IMR-90 (cell line): ENCODE data around the gene TMTC1. TPM values are rescaled to one million over a fixed set of nuclear protein-coding genes. Genes with fewer than 3 reads are reported as not detected.

ENCODE experiments used
- ATAC-seq: fragments of 200-7000 bp; cut with Tn5 transposase; 2 replicates; pipeline ENCODE4 v1.9.1; 2020; ENCODE audit warnings: low read depth, mild to moderate bottlenecking, moderate library complexity
- BruUV-seq: library from RNA; stranded (reverse); fragments of 400-500 nt; replicated peaks from 2 replicates; lab custom pipeline; 2021; lab: Mats Ljungman, UMichigan
- CTCF ChIA-PET: fragments of 300-600 bp; formaldehyde crosslinking; extraction: SDS; loops from one replicate; lab custom pipeline; 2021; ENCODE audit warnings: antibody characterized with exemption; lab: Yijun Ruan, JAX
- POLR2A ChIA-PET: fragments of 300-600 bp; sonication (Branson Sonifier 250); formaldehyde crosslinking; loops from one replicate; lab custom pipeline; 2022; ENCODE audit warnings: antibody characterized with exemption; ENCODE audit not compliant: unreplicated experiment; lab: Charles Lee
- DNase-seq: peaks from one replicate; pipeline ENCODE4 v3.0.0; 2013
- H2AFZ ChIP-seq: replicated peaks from 2 replicates; pipeline ENCODE3; 2013; ENCODE audit warnings: low read length, mild to moderate bottlenecking; ENCODE audit not compliant: poor library complexity
- H2AK5ac ChIP-seq: 2 replicates; pipeline ENCODE4 v1.6.1; 2013; ENCODE audit warnings: low read depth, low read length, inconsistent platforms
- H2AK9ac ChIP-seq: replicated peaks from 2 replicates; pipeline ENCODE3; 2013; ENCODE audit warnings: mild to moderate bottlenecking, low read depth, low read length, moderate library complexity; ENCODE audit not compliant: poor library complexity
- H2BK120ac ChIP-seq: 2 replicates; pipeline ENCODE4 v1.6.1; 2013; ENCODE audit warnings: low read depth, low read length, inconsistent platforms
- H2BK15ac ChIP-seq: 3 replicates; pipeline ENCODE4 v1.6.1; 2013; ENCODE audit warnings: low read depth, low read length, inconsistent platforms
- H2BK20ac ChIP-seq: 2 replicates; pipeline ENCODE4 v1.6.1; 2013; ENCODE audit warnings: low read depth, mild to moderate bottlenecking, inconsistent platforms, low read length, moderate library complexity
- H2BK5ac ChIP-seq: 2 replicates; pipeline ENCODE4 v1.6.1; 2013; ENCODE audit warnings: mild to moderate bottlenecking, low read depth, low read length, inconsistent platforms; ENCODE audit not compliant: poor library complexity, severe bottlenecking
- H3K14ac ChIP-seq: replicated peaks from 2 replicates; pipeline ENCODE4 v1.6.1; 2013; ENCODE audit warnings: low read depth, low read length, inconsistent platforms
- H3K18ac ChIP-seq: 2 replicates; pipeline ENCODE4 v1.6.1; 2013; ENCODE audit warnings: low read depth, low read length, control low read depth
- H3K23ac ChIP-seq: 2 replicates; pipeline ENCODE4 v1.6.1; 2013; ENCODE audit warnings: low read depth, low read length, inconsistent platforms
- H3K27ac ChIP-seq: 2 replicates; pipeline ENCODE4 v1.5.1; 2013; ENCODE audit warnings: mild to moderate bottlenecking, control low read depth, low read length; ENCODE audit not compliant: insufficient read depth
- H3K27me3 ChIP-seq: 2 replicates; pipeline ENCODE4 v1.6.1; 2013; ENCODE audit warnings: low read length; ENCODE audit not compliant: control insufficient read depth, insufficient read depth
- H3K36me3 ChIP-seq: 2 replicates; pipeline ENCODE4 v1.6.1; 2013; ENCODE audit warnings: low read length, mixed read lengths; ENCODE audit not compliant: control insufficient read depth, insufficient read depth
- H3K4ac ChIP-seq: 2 replicates; pipeline ENCODE4 v1.6.1; 2013; ENCODE audit warnings: low read depth, low read length, inconsistent platforms
- H3K4me1 ChIP-seq: 2 replicates; pipeline ENCODE4 v1.6.1; 2013; ENCODE audit warnings: low read length, mixed read lengths; ENCODE audit not compliant: control insufficient read depth, insufficient read depth
- H3K4me2 ChIP-seq: 2 replicates; pipeline ENCODE4 v1.6.1; 2013; ENCODE audit warnings: low read depth, mild to moderate bottlenecking, control low read depth, low read length, moderate library complexity
- H3K4me3 ChIP-seq: 2 replicates; pipeline ENCODE4 v1.5.1; 2013; ENCODE audit warnings: low read depth, mild to moderate bottlenecking, control low read depth, low read length, moderate library complexity; ENCODE audit not compliant: insufficient read depth
- H3K56ac ChIP-seq: 2 replicates; pipeline ENCODE4 v1.6.1; 2013; ENCODE audit warnings: low read length, inconsistent platforms; ENCODE audit not compliant: insufficient read depth; ENCODE audit errors: extremely low read depth
- H3K79me1 ChIP-seq, 2 experiments: 2 replicates each; pipeline ENCODE4 v1.6.1; 2013; ENCODE audit warnings: low read length in 2 of 2, inconsistent platforms in 1 of 2, low read depth in 1 of 2
- H3K9ac ChIP-seq: 2 replicates; pipeline ENCODE4 v1.6.1; 2013; ENCODE audit warnings: low read depth, low read length, control low read depth
- H3K9me1 ChIP-seq: 2 replicates; pipeline ENCODE4 v1.6.1; 2013; ENCODE audit warnings: low read length, inconsistent platforms; ENCODE audit not compliant: insufficient read depth
- H3K9me3 ChIP-seq: 2 replicates; pipeline ENCODE4 v1.6.1; 2013; ENCODE audit warnings: low read length; ENCODE audit not compliant: control insufficient read depth, insufficient read depth
- H4K20me1 ChIP-seq: 2 replicates; pipeline ENCODE4 v1.6.1; 2013; ENCODE audit warnings: low read length, inconsistent platforms; ENCODE audit not compliant: insufficient read depth
- H4K5ac ChIP-seq: 2 replicates; pipeline ENCODE4 v1.6.1; 2013; ENCODE audit warnings: mild to moderate bottlenecking, low read depth, low read length, control low read depth
- H4K8ac ChIP-seq, 2 experiments: 2 replicates each; pipeline ENCODE4 v1.6.1; 2013; ENCODE audit warnings: low read depth in 2 of 2, low read length in 2 of 2, control low read depth in 1 of 2, inconsistent platforms in 1 of 2
- H4K91ac ChIP-seq: 2 replicates; pipeline ENCODE4 v1.6.1; 2013; ENCODE audit warnings: low read depth, low read length, inconsistent platforms; ENCODE audit not compliant: insufficient read depth
- FOS ChIP-seq: fragments of 150-350 bp; IDR thresholded peaks from 2 replicates; pipeline ENCODE4 v1.6.1; 2016; ENCODE audit warnings: low read depth, low read length
- dilution Hi-C: fragments of 300-500 bp; cut with HindIII; formaldehyde crosslinking; loops from one replicate; pipeline ENCODE4 v1.14.3; 2018; ENCODE audit warnings: low sequenced_read_pairs; ENCODE audit not compliant: unreplicated experiment
- in situ Hi-C: fragments of 300-500 bp; cut with MboI; formaldehyde crosslinking; loops from 3 replicates; pipeline ENCODE4 v1.14.3; 2019; ENCODE audit warnings: low sequenced_read_pairs, inconsistent platforms, mixed read lengths
- intact Hi-C: fragments of 100-400 bp; cut with micrococcal nuclease; formaldehyde crosslinking; loops from 2 replicates; pipeline ENCODE4 v1.10.0; 2022
- polyA plus RNA-seq, 3 experiments: library from polyadenylated mRNA; depleted of rRNA; stranded (reverse); fragments of >200 nt; gene quantifications; 2 replicates each; pipeline ENCODE4 v1.2.3, GENCODE V29; 2012; ENCODE audit warnings: low replicate concordance in 1 of 3
- total RNA-seq: library from RNA; depleted of rRNA; stranded (reverse); fragments of >200 nt; gene quantifications from 2 replicates; pipeline ENCODE4 v1.2.3, GENCODE V29; 2012
- TF ChIP-seq, protein P1 (sequence below): fragments of 150-350 bp; IDR thresholded peaks from 2 replicates; pipeline ENCODE4 v1.6.1; 2016; ENCODE audit warnings: low read depth, mild to moderate bottlenecking, low read length, moderate library complexity, borderline replicate concordance

Gene TMTC1
- total and polyA plus RNA-seq, 2 of the 4 experiments (the other 2 are of a cell fraction): 12.5 to 36.4 TPM

DNA sequence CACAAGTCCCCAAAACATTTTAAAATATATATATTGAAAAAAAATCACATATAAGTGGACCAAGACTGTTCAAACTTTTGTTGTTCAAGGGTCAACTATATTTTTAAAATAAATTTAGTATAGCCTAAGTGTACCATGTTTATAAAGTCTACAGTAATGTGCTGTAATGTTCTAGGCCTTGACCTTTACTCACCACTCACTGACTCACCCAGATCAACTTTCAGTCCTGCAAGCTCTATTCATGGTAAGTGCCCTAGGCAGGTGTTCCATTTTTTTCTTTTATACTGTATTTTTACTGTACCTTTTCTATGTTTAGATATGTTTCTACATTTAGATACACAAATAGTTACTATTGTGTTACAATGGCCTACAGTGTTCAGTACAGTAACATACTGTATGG is 23.4 kb upstream of the TMTC1 start:
- no peaks in the 10 kb centered on the region for H4K20me1 ChIP-seq
- in situ Hi-C loops: no loop called here
- no peak overlapping the region for H2AK5ac ChIP-seq
- no peaks in the 10 kb centered on the region for H3K4me1 ChIP-seq
- H3K4me2 ChIP-seq: no peak overlapping the region
- H2BK15ac ChIP-seq: no peak overlapping the region
- intact Hi-C loops: no loop called here
- BruUV-seq: no TSS peak
- no peak overlapping the region for H3K56ac ChIP-seq
- DNase-seq (peak; percentile 74), ATAC-seq (peak; percentile 90)
- TF ChIP-seq FOS: 0 out of 2 replicates have a peak, but pooled peaks have one; percentile 11
- TF ChIP-seq, protein P1, sequence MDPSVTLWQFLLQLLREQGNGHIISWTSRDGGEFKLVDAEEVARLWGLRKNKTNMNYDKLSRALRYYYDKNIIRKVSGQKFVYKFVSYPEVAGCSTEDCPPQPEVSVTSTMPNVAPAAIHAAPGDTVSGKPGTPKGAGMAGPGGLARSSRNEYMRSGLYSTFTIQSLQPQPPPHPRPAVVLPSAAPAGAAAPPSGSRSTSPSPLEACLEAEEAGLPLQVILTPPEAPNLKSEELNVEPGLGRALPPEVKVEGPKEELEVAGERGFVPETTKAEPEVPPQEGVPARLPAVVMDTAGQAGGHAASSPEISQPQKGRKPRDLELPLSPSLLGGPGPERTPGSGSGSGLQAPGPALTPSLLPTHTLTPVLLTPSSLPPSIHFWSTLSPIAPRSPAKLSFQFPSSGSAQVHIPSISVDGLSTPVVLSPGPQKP: no peak
- H2BK5ac ChIP-seq: no peak overlapping the region
- H3K14ac ChIP-seq: no peak overlapping the region
- H4K91ac ChIP-seq: no peak overlapping the region
- no peak overlapping the region for H2AFZ ChIP-seq
- ChIA-PET POLR2A (no interaction called here), CTCF (no interaction called here)
- no peak overlapping the region for H2BK120ac ChIP-seq
- H3K27me3 ChIP-seq: no peaks in the 10 kb centered on the region
- dilution Hi-C loops: no loop called here
- no peak overlapping the region for H3K18ac ChIP-seq
- no peak overlapping the region for H3K4me3 ChIP-seq
- H3K4ac ChIP-seq: no peak overlapping the region
- no peaks in the 10 kb centered on the region for H3K9me3 ChIP-seq
- H3K79me1 ChIP-seq: no peaks in the 10 kb centered on the region
- no peak overlapping the region for H2AK9ac ChIP-seq
- H4K5ac ChIP-seq: no peak overlapping the region
- no peak overlapping the region for H4K8ac ChIP-seq
- no peak overlapping the region for H3K27ac ChIP-seq
- no peak overlapping the region for H3K9ac ChIP-seq
- no peaks in the 10 kb centered on the region for H3K36me3 ChIP-seq
- no peak overlapping the region for H3K23ac ChIP-seq
- no peak overlapping the region for H2BK20ac ChIP-seq
- no peaks in the 10 kb centered on the region for H3K9me1 ChIP-seq
